Colonic mucosa (tissue), 4 donors: ENCODE measurements around the gene TCEAL3. TPM values are rescaled to one million over a fixed set of nuclear protein-coding genes. Genes with fewer than 3 reads are reported as not detected.
A peak's percentile ranks its signal among the peaks of the same experiment; 100 is the strongest.
"Not testable (repeated sequence)": the region's sequence is repeated elsewhere in the genome, so short reads cannot be mapped to it uniquely, and the experiment has no call there.

Source experiments
- DNase-seq: peaks from one replicate; pipeline ENCODE4 v3.0.0-alpha.2; 2020
- H3K27ac ChIP-seq: fragments of 200-600 bp; one replicate; pipeline ENCODE4 v1.8.0; 2021
- H3K27me3 ChIP-seq: fragments of 200-600 bp; one replicate; pipeline ENCODE4 v1.8.0; 2021
- H3K36me3 ChIP-seq: fragments of 200-600 bp; one replicate; pipeline ENCODE4 v1.8.0; 2021
- H3K4me1 ChIP-seq: fragments of 200-600 bp; one replicate; pipeline ENCODE4 v1.8.0; 2021; ENCODE audit warnings: mild to moderate bottlenecking
- H3K4me3 ChIP-seq: fragments of 200-600 bp; one replicate; pipeline ENCODE4 v1.8.0; 2021
- H3K9ac ChIP-seq, 2 donors: one replicate each; pipeline ENCODE4 v1.7.0; 2013; ENCODE audit warnings: control low read depth in 2 of 2, low read depth in 2 of 2, low read length in 2 of 2
- H3K9me3 ChIP-seq: fragments of 200-600 bp; one replicate; pipeline ENCODE4 v1.8.0; 2021
- intact Hi-C: fragments of 100-400 bp; cut with DNase I; formaldehyde crosslinking; loops from one replicate; pipeline ENCODE4 v1.14.1; 2022
- total RNA-seq, 2 donors: library from RNA; stranded (reverse); fragmentation: NEBNext Ultra II Directional in 1 of 2; extraction: Animal tissue kit (Norgen Biotek cat#: 25700) in 1 of 2; gene quantifications; one replicate each; pipeline ENCODE4 v1.2.1, GENCODE V29; 2021
- TF ChIP-seq, protein P1 (sequence below): fragments of 200-600 bp; IDR thresholded peaks from one replicate; pipeline ENCODE4 v1.8.0; 2022; ENCODE audit warnings: antibody characterized with exemption, mild to moderate bottlenecking
- donor health status: healthy.
- donor health status: DM: no; HTN: no; CAD: no.
- donor health status: DM: no; HTN: no; CAD: no.

TCEAL3 gene
- total RNA-seq, 2 donors from 2014 or later, result 4.9 to 7.8 TPM

DNA sequence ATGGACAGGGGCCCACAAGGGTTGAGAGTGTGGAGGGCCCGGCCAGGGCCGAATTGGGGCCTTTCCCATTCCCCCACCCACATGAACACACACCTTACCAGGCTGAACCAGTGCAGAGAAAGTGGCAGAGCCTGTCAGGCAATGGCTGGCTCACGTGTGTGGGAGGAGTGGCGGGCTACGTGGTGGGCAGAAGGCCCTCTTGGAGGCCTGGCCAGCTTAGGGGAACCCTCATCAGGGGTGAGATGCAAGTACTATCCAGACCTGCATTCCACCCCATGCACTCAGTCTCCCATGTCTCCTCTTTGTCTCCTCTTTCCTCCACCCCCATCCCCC lies 21.5 kb upstream of the TCEAL3 start:
- DNase-seq, result peak; percentile 23
- TF ChIP-seq, protein P1, sequence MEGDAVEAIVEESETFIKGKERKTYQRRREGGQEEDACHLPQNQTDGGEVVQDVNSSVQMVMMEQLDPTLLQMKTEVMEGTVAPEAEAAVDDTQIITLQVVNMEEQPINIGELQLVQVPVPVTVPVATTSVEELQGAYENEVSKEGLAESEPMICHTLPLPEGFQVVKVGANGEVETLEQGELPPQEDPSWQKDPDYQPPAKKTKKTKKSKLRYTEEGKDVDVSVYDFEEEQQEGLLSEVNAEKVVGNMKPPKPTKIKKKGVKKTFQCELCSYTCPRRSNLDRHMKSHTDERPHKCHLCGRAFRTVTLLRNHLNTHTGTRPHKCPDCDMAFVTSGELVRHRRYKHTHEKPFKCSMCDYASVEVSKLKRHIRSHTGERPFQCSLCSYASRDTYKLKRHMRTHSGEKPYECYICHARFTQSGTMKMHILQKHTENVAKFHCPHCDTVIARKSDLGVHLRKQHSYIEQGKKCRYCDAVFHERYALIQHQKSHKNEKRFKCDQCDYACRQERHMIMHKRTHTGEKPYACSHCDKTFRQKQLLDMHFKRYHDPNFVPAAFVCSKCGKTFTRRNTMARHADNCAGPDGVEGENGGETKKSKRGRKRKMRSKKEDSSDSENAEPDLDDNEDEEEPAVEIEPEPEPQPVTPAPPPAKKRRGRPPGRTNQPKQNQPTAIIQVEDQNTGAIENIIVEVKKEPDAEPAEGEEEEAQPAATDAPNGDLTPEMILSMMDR, result no peak
- peak overlapping the region; percentile 45 for H3K27ac ChIP-seq
- no peaks in the 10 kb centered on the region for H3K36me3 ChIP-seq
- no peaks in the 10 kb centered on the region for H3K9me3 ChIP-seq
- H3K4me1 ChIP-seq, result no peaks in the 10 kb centered on the region
- H3K27me3 ChIP-seq, result no peaks in the 10 kb centered on the region
- peak overlapping the region; percentile 66 to 81 for H3K9ac ChIP-seq
- peak overlapping the region; percentile 54 for H3K4me3 ChIP-seq
- intact Hi-C loops, result no loop called here

- TF ChIP-seq, protein P1, result no peak
- no peak for DNase-seq
- H3K9me3 ChIP-seq, result no peaks in the 10 kb centered on the region
- H3K4me1 ChIP-seq, result no peaks in the 10 kb centered on the region
- no peaks in the 10 kb centered on the region for H3K27me3 ChIP-seq
- H3K36me3 ChIP-seq, result no peaks in the 10 kb centered on the region
- intact Hi-C loops, result no loop called here
- peak overlapping the region in 1 of 2 donors; percentile 12 for H3K9ac ChIP-seq
- peak overlapping the region; percentile 45 for H3K27ac ChIP-seq
- H3K4me3 ChIP-seq, result no peak overlapping the region
These were observed 21.1 kb upstream of the TCEAL3 start for GRCh38 chrX:103586659-103587058.

DNA sequence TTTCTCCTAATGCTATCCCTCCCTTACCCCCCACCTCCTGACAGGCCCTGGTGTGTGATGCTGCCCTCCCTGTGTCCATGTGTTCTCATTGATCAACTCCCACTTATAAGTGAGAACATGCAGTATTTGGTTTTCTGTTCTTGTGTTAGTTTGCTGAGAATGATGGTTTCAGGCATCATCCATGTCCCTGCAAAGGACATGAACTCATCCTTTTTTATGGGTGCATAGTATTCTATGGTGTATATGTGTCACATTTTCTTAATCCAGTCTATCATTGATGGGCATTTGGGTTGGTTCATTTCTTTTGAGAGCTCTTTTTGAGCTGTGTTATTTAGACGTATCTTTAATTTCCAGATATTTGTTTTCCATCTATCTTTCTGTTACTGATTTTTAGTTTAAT lies 15.5 kb upstream of the TCEAL3 start:
- H3K4me3 ChIP-seq, H3K27me3 ChIP-seq, H3K9me3 ChIP-seq, H3K36me3 ChIP-seq, H3K4me1 ChIP-seq, H3K9ac ChIP-seq, H3K27ac ChIP-seq, intact Hi-C loops, DNase-seq: not testable (repeated sequence)

DNA sequence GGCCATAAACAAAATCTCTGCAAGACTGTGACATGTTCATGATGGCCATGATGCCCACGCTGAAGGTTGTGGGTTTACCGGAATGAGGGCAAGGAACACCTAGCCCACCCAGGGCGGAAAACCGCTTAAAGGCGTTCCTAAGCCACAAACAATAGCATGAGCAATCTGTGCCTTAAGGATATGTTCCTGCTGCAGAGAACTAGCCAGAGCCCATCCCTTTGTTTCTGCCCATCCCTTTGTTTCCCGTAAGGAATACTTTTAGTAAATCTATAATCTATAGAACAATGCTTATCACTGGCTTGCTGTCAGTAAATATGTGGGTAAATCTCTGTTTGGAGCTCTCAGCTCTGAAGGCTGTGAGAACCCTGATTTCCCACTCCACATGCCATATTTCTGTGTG lies 12.6 kb upstream of the TCEAL3 start:
- H3K9ac ChIP-seq, H3K4me3 ChIP-seq, H3K27me3 ChIP-seq, H3K36me3 ChIP-seq, H3K27ac ChIP-seq, intact Hi-C loops, H3K4me1 ChIP-seq, H3K9me3 ChIP-seq, DNase-seq: not testable (repeated sequence)

- no peaks in the 10 kb centered on the region for H3K27me3 ChIP-seq
- H3K4me3 ChIP-seq, result peak overlapping the region; percentile 50
- peak overlapping the region; percentile 58 to 79 for H3K9ac ChIP-seq
- TF ChIP-seq, protein P1, result no peak
- peak; percentile 20 for DNase-seq
- H3K9me3 ChIP-seq, result no peaks in the 10 kb centered on the region
- H3K36me3 ChIP-seq, result no peaks in the 10 kb centered on the region
- H3K27ac ChIP-seq, result peak overlapping the region; percentile 40
- H3K4me1 ChIP-seq, result no peaks in the 10 kb centered on the region
- intact Hi-C loops, result no loop called here
These were observed 672 bp downstream of the TCEAL3 start for GRCh38 chrX:103608306-103608963.

DNA sequence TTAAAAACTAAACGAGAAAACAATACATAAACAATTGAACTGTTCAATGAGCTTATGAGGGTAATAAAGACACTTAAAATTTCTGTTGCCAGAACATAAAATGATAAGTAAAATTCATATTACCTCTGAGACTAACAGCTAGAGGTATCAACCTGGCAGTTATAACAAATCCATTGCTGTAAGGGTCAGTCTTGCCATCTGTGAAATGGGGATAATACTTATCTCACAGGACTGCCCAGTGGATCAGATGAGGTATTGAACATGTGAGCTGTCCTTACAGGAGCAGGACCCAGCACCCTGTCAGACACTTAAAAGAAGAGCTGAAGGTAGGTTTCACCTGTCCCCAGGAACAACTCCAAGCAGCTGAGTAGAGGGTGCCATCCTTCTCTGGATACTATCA lies 2.5 kb downstream of the TCEAL3 start:
- Histone ChIP-seq H3K4me3 (no peak overlapping the region), H3K27me3 (no peaks in the 10 kb centered on the region), H3K4me1 (no peaks in the 10 kb centered on the region), H3K27ac (no peak overlapping the region), H3K36me3 (no peaks in the 10 kb centered on the region), H3K9me3 (no peaks in the 10 kb centered on the region), H3K9ac (no peak overlapping the region)
- TF ChIP-seq, protein P1, result no peak
- no peak for DNase-seq
- intact Hi-C loops, result no loop called here
